CD4-positive, alpha-beta T cell treated with Interleukin-6 at 100 ng/mL for 8 hours (primary cell): ENCODE results near the gene HOXA5.

Source experiments
- DNase-seq: peaks from one replicate; pipeline ENCODE4 v3.0.0-alpha.2; 2020; ENCODE audit warnings: mixed read lengths, low spot score

The HOXA5 gene

GRCh38 chr7:27170426-27171324 lies 27.2 kb upstream of the HOXA5 start:
- no peak for DNase-seq

DNA sequence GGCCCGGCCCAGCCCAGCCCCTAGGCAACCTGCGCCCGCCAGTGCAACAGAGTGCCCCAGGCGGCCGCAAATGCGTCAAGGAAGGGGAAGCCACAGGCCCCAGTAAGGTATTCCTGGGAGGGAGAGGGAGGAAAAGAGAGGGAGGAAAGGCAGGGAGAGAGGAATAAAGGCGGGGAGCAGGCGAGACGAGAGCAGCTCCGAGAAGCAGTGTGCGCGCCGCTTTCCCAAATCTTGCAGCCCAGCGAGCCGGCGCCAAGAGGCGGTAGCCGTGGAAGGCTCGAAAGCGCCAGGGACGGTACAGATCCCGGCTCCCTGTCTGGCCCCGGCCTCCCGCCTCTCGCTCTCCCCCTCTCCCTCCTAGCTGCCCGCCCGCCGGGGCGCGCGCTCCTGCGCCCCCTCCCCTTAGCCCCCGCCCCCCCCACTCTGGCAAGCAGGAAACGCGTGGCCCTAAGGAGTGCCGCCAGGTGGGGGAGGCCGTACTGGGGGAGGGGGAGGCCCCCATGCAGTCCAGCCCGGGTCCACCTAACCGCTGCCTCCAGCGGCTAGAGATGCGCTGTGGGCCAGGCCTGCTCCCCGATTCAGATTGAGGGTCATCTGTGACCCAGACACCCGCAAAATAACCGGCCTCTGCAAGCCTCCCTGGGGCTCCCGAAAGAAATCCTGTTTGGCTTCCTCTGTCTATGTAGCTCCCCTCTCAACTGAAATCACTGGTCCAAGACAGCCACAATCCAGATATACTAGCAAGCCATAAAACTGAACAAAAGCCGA lies 26.4 kb upstream of the HOXA5 start:
- no peak for DNase-seq

DNA sequence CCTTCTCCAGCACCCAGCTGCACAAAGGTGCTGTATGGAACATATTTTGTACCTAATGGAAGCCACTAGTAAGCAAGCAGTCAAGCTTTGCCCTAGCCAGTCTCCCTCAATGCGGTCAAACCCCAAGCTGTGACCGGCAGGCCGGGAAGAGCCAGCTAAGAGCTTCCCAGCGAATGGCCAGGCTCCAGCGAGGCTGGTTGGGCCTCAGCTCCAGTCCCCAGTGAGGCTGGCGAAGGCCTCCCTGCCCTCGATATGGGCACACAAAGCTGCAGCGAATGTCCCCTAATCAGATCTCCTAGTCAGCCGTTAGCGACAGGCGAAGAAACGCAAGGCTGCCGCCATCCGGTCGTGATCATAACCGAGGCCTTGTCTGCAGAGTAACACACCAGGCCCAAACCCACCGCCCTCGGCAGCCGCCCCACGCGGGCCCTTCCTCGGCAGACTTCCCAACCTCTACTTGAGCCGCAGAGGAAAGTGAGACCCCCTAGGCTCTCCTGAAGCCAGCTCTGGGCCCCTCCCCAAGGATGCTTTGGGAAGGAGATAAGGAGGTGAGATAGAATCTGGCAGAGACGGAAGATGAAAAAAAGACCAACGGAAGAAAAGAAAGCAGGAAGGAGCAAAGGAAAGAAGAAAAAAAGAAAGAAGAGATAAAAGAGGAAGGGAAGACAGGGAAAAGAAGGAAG lies 24.9 kb upstream of the HOXA5 start:
- DNase-seq: no peak

- DNase-seq: no peak
Observed at GRCh38 chr7:27167916-27168264, 24.4 kb upstream of the HOXA5 start.

- DNase-seq: no peak
Observed at GRCh38 chr7:27166531-27167505, 23.3 kb upstream of the HOXA5 start.

DNA sequence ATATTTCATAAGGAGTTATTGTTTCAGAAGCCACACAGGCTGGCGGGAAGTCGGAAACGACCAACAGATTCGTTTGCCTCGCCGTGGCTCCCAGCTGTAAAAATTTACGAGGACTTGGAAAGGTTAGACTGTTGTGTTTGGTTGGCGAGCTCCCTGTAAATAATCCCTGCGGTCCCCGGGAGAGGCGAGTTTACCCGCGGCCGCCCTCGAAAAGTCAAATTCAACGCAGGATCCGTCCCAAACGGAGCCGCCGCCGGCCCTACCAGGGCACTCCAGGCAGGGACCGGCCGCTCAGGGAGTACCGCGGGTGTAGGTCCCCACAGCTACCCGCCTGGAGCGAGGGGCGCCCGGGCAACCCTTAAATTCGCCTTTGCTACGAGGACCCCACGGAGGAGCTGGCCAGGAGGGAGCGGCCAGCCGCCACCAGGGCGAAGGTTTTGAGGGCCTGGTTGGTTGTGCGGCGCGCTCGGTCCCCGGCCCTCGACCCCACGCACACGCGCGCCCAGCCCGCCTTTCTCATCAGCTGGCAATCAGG lies 22.6 kb upstream of the HOXA5 start:
- no peak for DNase-seq

- DNase-seq: no peak
Observed at GRCh38 chr7:27165089-27165995, 21.9 kb upstream of the HOXA5 start, which contains the start of gene HOXA9. HOXA9 (minus strand) TSS chr7:27165537; CDS start chr7:27165457, 80 bp downstream.

GRCh38 chr7:27164367-27165088 lies 21.0 kb upstream of the HOXA5 start:
- DNase-seq: no peak

GRCh38 chr7:27164045-27164366 lies 20.5 kb upstream of the HOXA5 start:
- DNase-seq: no peak

DNA sequence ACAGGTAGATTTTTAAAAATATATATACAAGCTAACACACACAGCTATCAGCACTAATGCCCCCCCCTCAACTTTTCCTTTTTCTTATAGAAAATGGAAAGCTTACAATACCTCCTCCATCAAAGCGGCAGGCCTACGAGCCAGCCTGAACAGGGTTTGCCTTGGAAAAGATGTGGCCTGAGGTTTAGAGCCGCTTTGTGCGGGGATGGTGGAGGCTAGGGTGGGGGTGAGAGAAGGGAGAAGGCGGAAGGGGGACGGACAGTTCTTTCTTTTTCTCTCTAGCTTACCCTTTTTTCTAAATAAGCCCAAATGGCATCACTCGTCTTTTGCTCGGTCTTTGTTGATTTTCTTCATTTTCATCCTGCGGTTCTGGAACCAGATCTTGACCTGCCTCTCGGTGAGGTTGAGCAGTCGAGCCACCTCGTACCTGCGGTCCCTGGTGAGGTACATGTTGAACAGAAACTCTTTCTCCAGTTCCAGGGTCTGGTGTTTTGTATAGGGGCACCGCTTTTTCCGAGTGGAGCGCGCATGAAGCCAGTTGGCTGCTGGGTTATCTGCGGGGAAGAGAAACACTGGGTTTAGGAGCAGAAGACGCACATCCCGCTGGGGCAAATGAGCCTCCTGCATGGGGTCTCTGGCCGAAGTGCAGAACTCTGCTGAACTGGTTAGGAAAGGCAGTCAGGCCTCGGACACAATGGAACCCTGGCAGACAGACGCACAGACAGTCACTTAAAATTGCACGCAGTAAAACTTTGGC lies 20.0 kb upstream of the HOXA5 start:
- no peak for DNase-seq

GRCh38 chr7:27162561-27163287 lies 19.2 kb upstream of the HOXA5 start:
- no peak for DNase-seq

- no peak for DNase-seq
Observed at GRCh38 chr7:27161721-27162560, 18.5 kb upstream of the HOXA5 start.

DNA sequence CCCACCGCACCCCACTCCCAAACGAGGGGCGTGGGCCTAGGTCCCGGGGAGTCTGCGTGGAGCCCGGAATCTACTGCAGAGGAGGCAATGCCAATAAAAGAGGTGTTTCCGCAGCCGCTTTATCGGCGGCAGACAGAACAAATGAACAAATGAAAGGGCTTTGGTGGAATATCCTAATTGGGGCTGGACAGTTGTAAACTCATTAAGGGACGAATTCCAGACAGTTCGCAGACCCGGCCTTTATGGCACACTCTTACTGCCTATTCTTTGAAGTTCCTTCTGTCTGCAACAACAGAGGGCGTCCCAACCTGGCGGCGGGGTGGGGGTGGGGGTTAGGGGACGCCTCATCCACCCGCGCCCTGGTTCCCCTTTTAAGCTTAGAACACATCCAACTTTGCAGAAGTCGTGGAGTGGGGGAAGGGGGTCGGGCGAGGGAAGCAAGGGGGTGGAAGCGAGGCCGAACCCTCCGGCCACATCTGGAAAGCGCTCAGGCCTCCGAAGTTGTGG lies 17.8 kb upstream of the HOXA5 start:
- DNase-seq: no peak

GRCh38 chr7:27160546-27161213 lies 17.2 kb upstream of the HOXA5 start:
- DNase-seq: peak; percentile 85

DNA sequence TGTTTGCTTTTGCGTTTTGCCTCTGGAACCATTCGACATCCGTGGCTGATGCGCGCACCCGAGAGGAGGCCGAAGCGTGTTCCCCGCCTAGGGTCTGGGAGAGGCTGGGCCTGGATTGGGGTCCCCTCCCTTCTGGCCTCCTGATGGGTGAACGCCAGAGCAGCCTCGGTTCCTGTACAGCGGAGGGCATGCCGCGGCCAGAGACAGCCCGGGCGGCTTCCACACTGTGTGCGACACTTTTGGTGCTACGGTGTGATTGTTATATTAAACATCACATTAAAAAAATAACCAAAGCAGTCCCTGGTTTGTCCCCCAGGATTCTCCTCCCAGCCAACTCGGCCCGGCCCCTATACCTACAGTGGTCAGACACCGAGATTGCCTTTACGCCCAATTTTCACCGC lies 16.7 kb upstream of the HOXA5 start:
- DNase-seq: no peak
